Right atrium auricular region (tissue), 2 donors: ENCODE measurements around the gene TAP1. TPM values are rescaled to one million over a fixed set of nuclear protein-coding genes. Genes with fewer than 3 reads are reported as not detected.

Experiments used
- DNase-seq: peaks from one replicate; pipeline ENCODE4 v3.0.0-alpha.2; 2019; ENCODE audit warnings: low spot score
- H3K27ac ChIP-seq, 2 donors: fragments of 200-600 bp; sonication (generic); 1 replicate in 1 of 2; 2 replicates in 1 of 2; pipeline ENCODE4 v1.5.1; 2016 to 2019
- H3K27me3 ChIP-seq, 2 donors: fragments of 200-600 bp; sonication (generic); one replicate each; pipeline versions ENCODE4 v1.5.1 to v1.6.0; 2017 to 2019
- H3K36me3 ChIP-seq: fragments of 200-600 bp; sonication (generic); one replicate; pipeline ENCODE4 v1.5.1; 2016
- H3K4me1 ChIP-seq, 2 donors: fragments of 200-600 bp; sonication (generic); one replicate each; pipeline versions ENCODE4 v1.5.1 to v1.6.0; 2017 to 2019
- H3K4me3 ChIP-seq, 2 donors: fragments of 200-600 bp; sonication (generic); 1 replicate in 1 of 2; 2 replicates in 1 of 2; pipeline ENCODE4 v1.5.1; 2017 to 2019; ENCODE audit warnings: mild to moderate bottlenecking in 1 of 2, moderate library complexity in 1 of 2
- H3K9me3 ChIP-seq, 2 donors: fragments of 200-600 bp; sonication (generic); one replicate each; pipeline ENCODE4 v1.5.1; 2019
- CTCF ChIP-seq, 2 donors: fragments of 200-600 bp; sonication (generic); IDR thresholded peaks; one replicate each; pipeline ENCODE4 v1.5.1; 2019; ENCODE audit warnings: antibody characterized with exemption in 2 of 2
- total RNA-seq, 2 donors: library from RNA; depleted of rRNA; stranded (reverse); fragments of >200 nt; gene quantifications; one replicate each; pipeline ENCODE4 v1.1.0, GENCODE V29; 2016

TAP1 gene
- total RNA-seq, 2 donors from 2014 or later, result 11.9 to 26.5 TPM

- H3K4me3 ChIP-seq, result no peak overlapping the region
- no peak for TF ChIP-seq CTCF (IDR thresholded peaks at IDR 0.05)
- no peak for DNase-seq
- no peaks in the 10 kb centered on the region for H3K27me3 ChIP-seq
- H3K9me3 ChIP-seq, result peaks cover 0 to 5% of the 10 kb centered on the region in 2 donors
- no peak overlapping the region for H3K27ac ChIP-seq
- H3K4me1 ChIP-seq, result no peaks in the 10 kb centered on the region
- H3K36me3 ChIP-seq, result no peaks in the 10 kb centered on the region
These were observed 14.2 kb upstream of the TAP1 start for GRCh38 chr6:32867554-32868256.

- H3K4me3 ChIP-seq, result no peak overlapping the region
- H3K27me3 ChIP-seq, result no peaks in the 10 kb centered on the region
- TF ChIP-seq CTCF (IDR thresholded peaks at IDR 0.05), result no peak
- DNase-seq, result no peak
- H3K27ac ChIP-seq, result no peak overlapping the region
- H3K36me3 ChIP-seq, result no peaks in the 10 kb centered on the region
- H3K4me1 ChIP-seq, result no peaks in the 10 kb centered on the region
- H3K9me3 ChIP-seq, result no peaks in the 10 kb centered on the region
These were observed 13.5 kb upstream of the TAP1 start for GRCh38 chr6:32867022-32867477.

DNA sequence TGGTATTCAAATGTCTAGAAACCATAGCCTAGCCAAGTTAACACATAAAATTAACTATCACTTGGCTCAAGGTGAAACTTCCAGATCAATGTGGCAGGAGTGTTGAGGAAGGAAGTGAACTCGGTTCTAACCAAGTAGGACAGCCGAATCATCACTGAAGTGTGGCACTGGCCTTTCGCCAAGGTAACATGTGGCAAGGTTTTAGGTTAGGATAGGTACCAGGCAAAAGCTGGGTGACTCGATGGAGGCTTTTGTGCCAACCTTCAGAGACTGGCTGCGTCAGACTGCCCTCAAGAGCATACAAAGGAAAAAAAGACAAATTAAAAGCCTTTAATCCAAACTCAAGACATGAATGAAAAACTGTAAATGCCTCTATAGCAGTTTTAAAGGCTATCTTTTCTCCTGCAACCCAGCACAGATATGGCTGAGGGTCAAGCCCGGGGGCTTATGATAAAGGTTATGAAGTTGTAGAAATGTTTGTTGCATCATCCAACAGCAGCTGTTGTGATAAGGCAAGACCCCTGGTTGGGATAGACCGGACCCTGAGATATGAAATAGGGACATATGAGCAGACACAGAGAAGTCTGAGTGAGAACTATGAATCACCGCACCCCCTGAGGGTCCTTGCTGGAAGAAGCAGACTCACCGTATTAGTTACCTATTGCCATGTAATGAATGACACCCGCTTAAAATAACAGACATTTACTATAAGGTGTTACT, 12.4 kb upstream of the TAP1 start:
- no peak for TF ChIP-seq CTCF (IDR thresholded peaks at IDR 0.05)
- Histone ChIP-seq H3K36me3 (no peaks in the 10 kb centered on the region), H3K9me3 (no peaks in the 10 kb centered on the region), H3K4me1 (no peaks in the 10 kb centered on the region), H3K27me3 (no peaks in the 10 kb centered on the region), H3K27ac (no peak overlapping the region), H3K4me3 (no peak overlapping the region)
- no peak for DNase-seq

DNA sequence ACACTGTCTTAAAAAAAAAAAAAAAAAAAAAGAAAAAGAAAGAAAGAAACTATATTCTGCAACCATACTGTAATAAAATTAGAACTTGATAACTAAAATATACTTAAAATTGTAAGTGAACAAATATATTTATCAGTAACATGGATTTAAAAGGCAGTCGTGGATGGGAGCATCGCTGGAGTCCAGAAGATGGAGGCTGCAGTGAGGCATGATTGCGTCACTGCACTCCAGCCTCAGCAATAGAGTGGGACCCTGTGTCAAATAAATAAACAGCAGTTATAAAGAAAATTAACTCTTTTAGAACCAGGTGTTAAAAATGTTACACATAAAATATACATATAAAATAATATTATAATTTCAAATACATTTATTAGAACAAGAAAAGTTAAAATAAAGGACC, 9.2 kb upstream of the TAP1 start:
- TF ChIP-seq CTCF (IDR thresholded peaks at IDR 0.05), result no peak
- Histone ChIP-seq H3K4me1 (no peaks in the 10 kb centered on the region), H3K9me3 (no peaks in the 10 kb centered on the region), H3K36me3 (peaks cover 13% of the 10 kb centered on the region), H3K27me3 (no peaks in the 10 kb centered on the region), H3K4me3 (no peak overlapping the region), H3K27ac (no peak overlapping the region)
- no peak for DNase-seq

GRCh38 chr6:32860674-32861073, 7.2 kb upstream of the TAP1 start:
- no peaks in the 10 kb centered on the region for H3K4me1 ChIP-seq
- no peak overlapping the region for H3K4me3 ChIP-seq
- TF ChIP-seq CTCF (IDR thresholded peaks at IDR 0.05), result no peak
- DNase-seq, result no peak
- H3K9me3 ChIP-seq, result no peaks in the 10 kb centered on the region
- H3K27me3 ChIP-seq, result no peaks in the 10 kb centered on the region
- peaks cover 14% of the 10 kb centered on the region for H3K36me3 ChIP-seq
- no peak overlapping the region for H3K27ac ChIP-seq
